ENCODE measurements around the gene MCEMP1. TPM values are rescaled to one million over a fixed set of nuclear protein-coding genes. Genes with fewer than 3 reads are reported as not detected.
"Not testable (repeated sequence)": the region's sequence is repeated elsewhere in the genome, so short reads cannot be mapped to it uniquely, and the experiment has no call there.

MCEMP1 gene
- total RNA-seq, 3 donors from 2014 or later: 1.0 to 2.4 TPM; not detected in 1

GRCh38 chr19:7640803-7641202 is 36.1 kb upstream of the MCEMP1 start:
- no peaks in the 10 kb centered on the region for H3K36me3 ChIP-seq
- H3K27ac ChIP-seq: no peak overlapping the region
- intact Hi-C loops (cut with DNase I; ENCODE audit: low total_unique reads): no loop called here
- TF ChIP-seq POLR2A (IDR thresholded peaks at IDR 0.05) (no peak), CTCF (IDR thresholded peaks at IDR 0.05) (no peak), POLR2AphosphoS5 (IDR thresholded peaks at IDR 0.05) (no peak)
- H3K4me1 ChIP-seq: no peaks in the 10 kb centered on the region
- H3K9me3 ChIP-seq: no peaks in the 10 kb centered on the region
- DNase-seq (ENCODE audit: low spot score in 2 of 2): no peak
- H3K27me3 ChIP-seq: no peaks in the 10 kb centered on the region
- H3K4me3 ChIP-seq: no peak overlapping the region

- DNase-seq (ENCODE audit: low spot score in 2 of 2): no peak
- no peak for TF ChIP-seq POLR2A (IDR thresholded peaks at IDR 0.05)
- no peak for TF ChIP-seq POLR2AphosphoS5 (IDR thresholded peaks at IDR 0.05)
- TF ChIP-seq CTCF (IDR thresholded peaks at IDR 0.05): no peak
- H3K27me3 ChIP-seq: no peaks in the 10 kb centered on the region
- H3K4me3 ChIP-seq: no peak overlapping the region
- H3K9me3 ChIP-seq: no peaks in the 10 kb centered on the region
- H3K36me3 ChIP-seq: no peaks in the 10 kb centered on the region
- no peak overlapping the region for H3K27ac ChIP-seq
- intact Hi-C loops (cut with DNase I; ENCODE audit: low total_unique reads): no loop called here
- H3K4me1 ChIP-seq: no peaks in the 10 kb centered on the region
These were observed 35.3 kb upstream of the MCEMP1 start for GRCh38 chr19:7641290-7642276.

GRCh38 chr19:7642295-7643030 is 34.4 kb upstream of the MCEMP1 start:
- no peak overlapping the region for H3K27ac ChIP-seq
- DNase-seq (ENCODE audit: low spot score in 2 of 2): no peak
- H3K36me3 ChIP-seq: no peaks in the 10 kb centered on the region
- H3K4me1 ChIP-seq: no peaks in the 10 kb centered on the region
- H3K4me3 ChIP-seq: no peak overlapping the region
- intact Hi-C loops (cut with DNase I; ENCODE audit: low total_unique reads): no loop called here
- H3K9me3 ChIP-seq: no peaks in the 10 kb centered on the region
- TF ChIP-seq CTCF (IDR thresholded peaks at IDR 0.05) (no peak), POLR2AphosphoS5 (IDR thresholded peaks at IDR 0.05) (no peak), POLR2A (IDR thresholded peaks at IDR 0.05) (no peak)
- H3K27me3 ChIP-seq: no peaks in the 10 kb centered on the region

GRCh38 chr19:7643031-7643415 is 33.9 kb upstream of the MCEMP1 start:
- DNase-seq (ENCODE audit: low spot score in 2 of 2): no peak
- Histone ChIP-seq H3K36me3 (no peaks in the 10 kb centered on the region), H3K27ac (no peak overlapping the region), H3K4me3 (no peak overlapping the region), H3K27me3 (no peaks in the 10 kb centered on the region), H3K9me3 (no peaks in the 10 kb centered on the region), H3K4me1 (no peaks in the 10 kb centered on the region)
- intact Hi-C loops (cut with DNase I; ENCODE audit: low total_unique reads): no loop called here
- no peak for TF ChIP-seq POLR2AphosphoS5 (IDR thresholded peaks at IDR 0.05)
- no peak for TF ChIP-seq CTCF (IDR thresholded peaks at IDR 0.05)
- TF ChIP-seq POLR2A (IDR thresholded peaks at IDR 0.05): no peak

- intact Hi-C loops (cut with DNase I; ENCODE audit: low total_unique reads); H3K4me3 ChIP-seq; H3K36me3 ChIP-seq; H3K27me3 ChIP-seq; H3K27ac ChIP-seq; H3K9me3 ChIP-seq; DNase-seq (ENCODE audit: low spot score in 2 of 2); H3K4me1 ChIP-seq: not testable (repeated sequence)
These were observed 33.0 kb upstream of the MCEMP1 start for GRCh38 chr19:7643629-7644549.

All from breast epithelium (tissue), 4 donors.